ENCODE measurements around the gene TUBB3.
"Not testable (repeated sequence)": the region's sequence is repeated elsewhere in the genome, so short reads cannot be mapped to it uniquely, and the experiment has no call there.

TUBB3 gene

GRCh38 chr16:89918453-89919347, 4.4 kb upstream of the TUBB3 start, which contains the start of gene MC1R:
TSS of gene MC1R (plus strand) at chr16:89918862. CDS start at chr16:89919259, 397 bp downstream.
- FAIRE-seq, result no peak

GRCh38 chr16:89919535-89920406, 3.4 kb upstream of the TUBB3 start:
- FAIRE-seq, result no peak

DNA sequence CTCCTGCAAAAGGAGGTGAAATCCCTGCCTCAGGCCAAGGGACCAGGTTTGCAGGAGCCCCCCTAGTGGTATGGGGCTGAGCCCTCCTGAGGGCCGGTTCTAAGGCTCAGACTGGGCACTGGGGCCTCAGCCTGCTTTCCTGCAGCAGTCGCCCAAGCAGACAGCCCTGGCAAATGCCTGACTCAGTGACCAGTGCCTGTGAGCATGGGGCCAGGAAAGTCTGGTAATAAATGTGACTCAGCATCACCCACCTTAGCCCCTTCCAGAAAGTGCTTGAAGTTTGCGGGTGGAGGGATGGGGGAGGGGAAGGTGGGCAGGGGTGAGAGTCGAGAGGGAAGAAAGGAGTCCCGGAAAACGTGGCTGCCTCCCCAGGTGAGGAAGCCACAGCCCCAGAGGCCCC, 2.4 kb upstream of the TUBB3 start:
- no peak for FAIRE-seq

GRCh38 chr16:89921131-89921701, 1.9 kb upstream of the TUBB3 start:
- no peak for FAIRE-seq

GRCh38 chr16:89921702-89922476, 1.3 kb upstream of the TUBB3 start:
- no peak for FAIRE-seq

DNA sequence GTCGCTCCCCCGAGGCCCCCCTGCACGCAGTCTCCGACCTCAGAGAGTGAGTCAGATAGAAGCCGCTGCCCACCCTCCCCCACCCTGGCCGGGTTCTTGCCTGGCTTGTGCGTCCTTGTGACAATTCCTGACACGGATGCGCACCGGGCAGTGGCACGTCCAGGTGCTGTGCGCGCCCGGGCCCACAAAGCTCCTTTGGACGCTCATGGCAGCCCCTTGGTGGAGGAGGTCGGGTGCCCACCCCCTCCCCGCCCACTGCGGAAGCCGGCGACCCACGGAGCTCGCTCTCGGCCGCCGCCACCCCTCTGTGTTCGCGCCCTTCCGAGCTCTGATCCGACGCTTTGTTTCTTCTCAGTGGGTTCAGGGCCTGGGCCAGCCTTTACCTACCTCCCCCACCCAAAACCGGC, 662 bp upstream of the TUBB3 start:
- FAIRE-seq, result no peak

GRCh38 chr16:89923640-89924296, 626 bp downstream of the TUBB3 start:
- FAIRE-seq, result no peak

- FAIRE-seq, result no peak
Observed at GRCh38 chr16:89924297-89924924, 1.3 kb downstream of the TUBB3 start.

DNA sequence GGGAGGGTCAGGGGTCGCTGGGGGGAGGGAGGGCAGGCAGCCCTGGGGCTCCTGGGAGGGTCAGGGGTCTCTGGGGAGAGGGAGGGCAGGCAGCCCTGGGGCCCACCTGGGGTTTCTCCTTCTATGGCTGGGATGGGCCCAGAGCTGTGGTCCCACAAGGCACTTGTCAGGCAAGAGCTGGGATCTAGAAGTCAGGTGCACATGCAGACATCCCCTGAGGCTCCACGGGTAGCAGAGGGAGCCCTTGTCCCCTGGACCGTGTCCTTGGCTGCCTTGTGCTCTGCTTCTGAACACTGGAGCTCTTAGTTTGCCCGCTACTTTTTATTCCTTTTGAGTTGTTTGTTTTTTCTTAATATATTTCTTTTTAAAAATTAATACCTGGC, 1.8 kb downstream of the TUBB3 start:
- no peak for FAIRE-seq

DNA sequence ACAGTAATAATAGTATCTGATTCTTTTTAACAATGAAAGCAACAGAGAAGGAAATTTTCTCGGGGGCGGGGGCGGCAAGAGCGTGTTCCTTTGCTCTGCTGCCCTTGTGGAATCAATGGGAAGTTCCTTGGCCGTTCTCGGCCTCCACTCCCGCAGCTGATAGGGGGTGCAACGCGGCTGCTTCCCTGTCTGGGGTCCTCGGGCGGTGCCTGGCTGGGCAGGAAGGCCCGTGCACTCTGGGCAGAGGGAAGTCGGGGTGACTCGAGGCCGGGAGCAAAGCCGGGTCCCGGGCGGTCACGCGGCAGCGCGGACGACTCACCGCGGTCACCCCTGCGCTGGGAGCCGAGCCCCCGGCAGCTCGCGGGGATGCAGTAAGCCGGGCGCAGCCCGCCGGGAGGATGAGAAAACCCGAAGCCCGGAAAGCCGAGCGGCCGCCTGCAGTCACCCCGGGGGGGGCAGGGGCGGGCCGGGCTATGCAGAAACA, 2.5 kb downstream of the TUBB3 start:
- no peak for FAIRE-seq

DNA sequence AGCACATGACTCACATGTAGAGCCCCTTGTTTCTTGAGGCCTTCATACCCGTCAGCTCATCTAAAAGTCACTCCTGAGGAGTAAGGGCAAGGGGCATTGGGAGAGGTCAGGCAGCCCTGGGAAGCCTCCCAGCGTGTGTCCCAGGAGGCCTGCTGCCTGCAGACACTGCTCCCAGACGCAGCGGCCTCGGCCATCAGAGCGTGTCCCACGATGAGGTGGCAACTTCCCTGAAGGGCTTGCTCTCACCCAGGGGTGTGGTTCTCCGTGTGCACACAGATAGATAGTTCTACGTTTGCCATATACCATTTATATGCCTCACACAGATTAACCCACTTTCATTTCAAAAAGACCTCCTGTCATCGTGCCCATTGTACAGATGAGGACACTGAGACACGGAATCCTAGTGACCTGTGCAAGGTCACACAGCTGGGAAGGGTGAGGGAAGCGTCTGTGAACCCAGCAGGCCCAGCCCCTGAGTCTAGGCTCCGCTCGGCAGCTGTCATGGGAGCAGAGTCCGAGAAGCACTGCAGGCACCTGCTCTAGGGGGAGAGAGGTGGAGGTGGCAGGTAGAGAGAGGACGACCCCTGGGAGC, 8.3 kb downstream of the TUBB3 start:
- no peak for FAIRE-seq

DNA sequence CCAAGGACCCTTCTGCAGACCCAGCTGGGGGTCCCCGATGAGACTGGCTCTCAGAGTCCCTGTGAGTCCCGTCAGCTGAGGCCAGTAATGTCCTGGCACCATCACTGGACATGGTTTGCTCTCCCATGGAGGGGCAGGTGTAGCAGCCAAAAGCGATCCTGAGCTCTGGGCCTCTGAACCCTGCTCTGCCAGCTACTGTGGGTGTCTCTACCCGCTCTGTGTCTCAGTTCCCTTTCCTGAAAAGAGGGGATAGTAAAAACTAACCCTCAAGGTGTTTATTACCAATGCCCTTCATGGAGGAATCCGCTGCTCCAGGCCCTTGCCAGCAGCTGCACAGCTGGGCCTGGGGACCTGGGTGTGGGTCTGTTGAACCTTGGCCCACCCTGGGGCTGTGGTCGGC, 8.8 kb downstream of the TUBB3 start:
- no peak for FAIRE-seq

DNA sequence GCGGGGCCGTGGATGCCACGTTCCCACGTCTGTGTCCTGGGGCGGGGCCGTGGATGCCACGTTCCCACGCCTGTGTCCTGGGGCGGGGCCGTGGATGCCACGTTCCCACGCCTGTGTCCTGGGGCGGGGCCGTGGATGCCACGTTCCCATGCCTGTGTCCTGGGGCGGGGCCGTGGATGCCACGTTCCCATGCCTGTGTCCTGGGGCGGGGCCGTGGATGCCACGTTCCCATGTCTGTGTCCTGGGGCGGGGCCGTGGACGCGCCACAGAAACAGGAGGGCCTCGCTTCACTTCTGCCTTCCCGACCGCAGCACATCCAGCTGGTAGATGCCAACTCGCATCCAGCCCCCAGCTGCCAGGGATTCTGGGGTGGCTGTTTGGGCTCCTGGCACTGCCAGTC, 10.9 kb downstream of the TUBB3 start:
- FAIRE-seq, result not testable (repeated sequence)

- FAIRE-seq, result no peak
Observed at GRCh38 chr16:89934611-89935553, 11.7 kb downstream of the TUBB3 start.

- FAIRE-seq, result not testable (repeated sequence)
Observed at GRCh38 chr16:89935620-89936019, 12.5 kb downstream of the TUBB3 start.

DNA sequence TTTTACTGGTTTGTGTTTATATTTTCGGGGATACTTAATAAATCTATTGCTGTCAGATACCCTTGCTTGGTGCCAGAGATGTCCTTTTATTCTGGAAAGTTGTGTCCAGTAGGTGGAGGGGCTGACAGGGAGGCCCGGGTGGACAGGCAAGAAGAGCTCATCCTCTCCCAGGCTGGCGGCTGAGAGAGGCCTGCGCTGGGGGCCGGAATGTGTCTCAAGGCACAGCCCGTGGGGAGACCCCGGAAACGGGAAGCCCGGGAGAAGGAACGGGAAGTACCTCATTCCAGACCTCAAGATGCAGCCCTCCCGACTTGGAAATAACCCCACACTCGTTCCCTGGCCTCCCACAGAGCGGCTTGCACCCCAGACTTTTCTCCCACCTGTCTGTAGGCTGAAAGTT, 12.9 kb downstream of the TUBB3 start:
- no peak for FAIRE-seq

DNA sequence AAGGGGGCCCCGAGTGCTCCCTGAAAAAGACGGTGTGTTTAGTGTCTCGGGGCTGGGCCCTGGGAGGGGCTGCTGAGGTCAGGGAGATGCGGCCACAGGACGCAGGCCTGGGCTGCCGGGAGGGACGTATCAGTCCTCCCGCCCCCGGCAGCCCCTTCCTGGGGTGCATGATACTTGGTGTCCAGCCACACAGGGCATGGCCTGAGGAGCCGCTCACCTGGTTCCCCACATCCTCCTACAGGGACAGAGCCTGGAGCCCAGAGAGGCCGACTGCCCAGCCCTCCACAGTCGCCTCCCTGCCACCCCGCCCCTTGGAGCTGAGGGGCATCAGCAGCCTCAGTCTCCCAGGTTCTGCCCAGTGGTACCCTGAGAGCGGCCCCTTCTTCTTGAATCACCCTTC, 13.4 kb downstream of the TUBB3 start:
- FAIRE-seq, result no peak

GRCh38 chr16:89936981-89937380, 13.8 kb downstream of the TUBB3 start:
- FAIRE-seq, result no peak

- no peak for FAIRE-seq
Observed at GRCh38 chr16:89938175-89938885, 15.2 kb downstream of the TUBB3 start.
